ENCODE data around the gene TGM2. TPM values are rescaled to one million over a fixed set of nuclear protein-coding genes. Genes with fewer than 3 reads are reported as not detected.

TGM2 gene
- total and polyA plus RNA-seq, 2 donors (not counting 3 experiments of a cell fraction or from before 2014, with no cell fraction given): 861 to 868 TPM

DNA sequence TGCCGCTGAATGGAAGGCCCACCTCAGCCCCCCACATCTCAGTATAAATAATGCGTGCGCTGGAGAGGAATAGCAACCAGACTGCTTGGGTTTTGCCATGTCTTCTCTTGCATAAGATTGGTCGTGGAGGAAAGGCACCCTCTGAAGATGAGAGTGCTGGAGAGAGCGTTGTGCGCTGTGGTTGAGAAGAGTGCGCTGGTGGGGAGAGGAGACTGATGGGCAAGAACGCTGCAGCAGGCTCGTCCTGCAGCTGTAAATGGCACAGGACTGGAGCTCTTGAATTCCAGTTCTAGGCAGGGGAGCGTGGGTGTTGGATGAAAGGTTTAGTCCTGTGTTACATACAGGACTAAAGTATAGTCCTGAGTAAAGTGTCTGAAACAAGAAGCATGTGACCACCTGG is 80.0 kb downstream of the TGM2 start:
- dilution Hi-C loops (cut with MboI; ENCODE audit: extremely low pct_ligation_motif_present, low sequenced_read_pairs) (no loop called here), intact Hi-C loops (cut with micrococcal nuclease) (loop anchor here (2.0 kb wide), 2 partner anchors 26 to 74 kb away; no protein-coding TSS in a partner anchor)
- Histone ChIP-seq H3K27ac (ENCODE audit: insufficient read depth, low read depth, low read length) (peak overlapping the region; percentile 63), H3K36me3 (ENCODE audit: control insufficient read depth in 2 of 2, extremely low read depth in 1 of 2, insufficient read depth in 2 of 2, low read length in 2 of 2) (peaks cover 0 to 2% of the 10 kb centered on the region in 2 experiments), H2AFZ (ENCODE audit: low read depth, low read length) (no peak overlapping the region), H3K9ac (replicated peaks; ENCODE audit: extremely low read depth, insufficient read depth, low read length) (peak overlapping the region; percentile 53), H3K4me2 (ENCODE audit: insufficient read depth, low read length) (no peak overlapping the region), H3K4me3 (replicated peaks in 1 of 3; ENCODE audit: insufficient read depth in 1 of 3, low read depth in 1 of 3, low read length in 3 of 3) (no peak overlapping the region), H4K20me1 (replicated peaks; ENCODE audit: control insufficient read depth, extremely low read depth, insufficient read depth, low read length) (no peaks in the 10 kb centered on the region), H3K4me1 (ENCODE audit: control insufficient read depth, extremely low read depth, insufficient read depth, low read length) (peaks cover 21% of the 10 kb centered on the region), H3K79me2 (ENCODE audit: control insufficient read depth, insufficient read depth, low read length) (peaks cover 14% of the 10 kb centered on the region), H3K9me3 (replicated peaks; ENCODE audit: control insufficient read depth, insufficient read depth, low read length) (no peaks in the 10 kb centered on the region), H3K9me1 (replicated peaks; ENCODE audit: control insufficient read depth, extremely low read depth, insufficient read depth, low read length) (no peaks in the 10 kb centered on the region), H3K27me3 (ENCODE audit: control insufficient read depth in 2 of 2, insufficient read depth in 2 of 2, low read length in 2 of 2) (no peaks in the 10 kb centered on the region)
- TF ChIP-seq POLR2A (IDR thresholded peaks at IDR 0.05; ENCODE audit: low read depth, low read length) (no peak), MYC (IDR thresholded peaks at IDR 0.05; ENCODE audit: low read depth, low read length) (no peak), EZH2 (IDR thresholded peaks at IDR 0.05; ENCODE audit: borderline replicate concordance, low read depth, low read length, severe bottlenecking) (no peak), CTCF (IDR thresholded peaks at IDR 0.05; ENCODE audit: extremely low read depth in 1 of 2, insufficient read depth in 1 of 2, low read depth in 1 of 2, low read length in 2 of 2) (no peak), GATA2 (IDR thresholded peaks at IDR 0.05; ENCODE audit: insufficient read depth, insufficient read length, low read depth, low read length) (no peak), FOS (IDR thresholded peaks at IDR 0.05; ENCODE audit: borderline replicate concordance, insufficient read depth, low read length) (no peak), POLR2AphosphoS5 (IDR thresholded peaks at IDR 0.05; ENCODE audit: insufficient read depth, low read depth, low read length) (no peak), JUN (IDR thresholded peaks at IDR 0.05; ENCODE audit: borderline replicate concordance, insufficient read depth, insufficient read length, low read depth) (no peak)
- TF ChIP-seq, protein P1, sequence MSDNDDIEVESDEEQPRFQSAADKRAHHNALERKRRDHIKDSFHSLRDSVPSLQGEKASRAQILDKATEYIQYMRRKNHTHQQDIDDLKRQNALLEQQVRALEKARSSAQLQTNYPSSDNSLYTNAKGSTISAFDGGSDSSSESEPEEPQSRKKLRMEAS (IDR thresholded peaks at IDR 0.05; ENCODE audit: insufficient read depth, insufficient read length): no peak
- POLR2A ChIA-PET: interaction anchor here (0.7 kb wide), 1 partner anchor 29 kb away, joined by 6 read pairs; no protein-coding TSS in a partner anchor
- CTCF ChIA-PET: interaction anchor here (1.0 to 3.9 kb wide), 5 partner anchors 9 to 136 kb away, joined by 4 to 53 read pairs (median 6); no protein-coding TSS in a partner anchor
- no peak for FAIRE-seq
- no peak for DNase-seq (ENCODE audit: low read depth, low spot score)
- BruUV-seq (replicated peaks): no TSS peak
